GM19467 (cell line): ENCODE results near the gene PDE8A.
"Not testable (repeated sequence)": the region's sequence is repeated elsewhere in the genome, so short reads cannot be mapped to it uniquely, and the experiment has no call there.

Experiments
- ATAC-seq: cut with Tn5 transposase; IDR thresholded peaks from one replicate; pipeline ENCODE4 v1.9.1; 2021; ENCODE audit warnings: mild to moderate bottlenecking, moderate library complexity; ENCODE audit not compliant: unreplicated experiment

The PDE8A gene

DNA sequence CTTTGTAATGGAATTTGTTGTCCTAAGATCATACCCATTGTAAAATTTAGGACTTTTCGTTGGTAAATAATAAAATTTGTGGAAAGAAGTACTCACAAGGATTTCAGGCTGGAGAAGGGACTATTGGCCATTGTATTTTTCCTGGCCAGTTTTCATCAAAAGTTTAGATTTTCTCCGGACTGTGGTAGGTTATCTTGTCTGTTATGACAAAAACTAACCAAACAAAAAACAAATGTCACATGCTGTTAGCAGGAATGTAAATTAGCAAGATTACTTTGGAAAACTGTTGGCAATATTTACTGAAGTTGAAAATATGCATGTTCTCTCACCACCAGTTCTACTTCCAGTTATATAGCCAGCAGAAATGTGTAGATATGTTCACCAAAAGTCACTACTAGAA, 27.8 kb downstream of the PDE8A start:
- ATAC-seq, result no peak

DNA sequence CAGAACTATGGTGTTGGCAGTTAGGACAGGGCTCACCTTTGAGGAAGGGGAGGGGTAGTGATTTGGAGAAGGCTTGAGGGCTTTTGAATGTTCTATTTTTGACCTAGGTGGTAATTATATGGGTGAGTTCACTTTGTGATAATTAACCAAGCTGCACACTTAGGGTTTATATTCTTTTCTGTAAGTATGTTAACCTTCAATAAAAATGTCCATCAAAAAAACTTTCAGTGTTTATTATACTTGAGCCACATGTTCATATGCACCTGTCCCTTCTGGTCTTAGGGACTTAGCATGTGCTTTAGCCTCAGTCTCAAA, 28.4 kb downstream of the PDE8A start:
- ATAC-seq, result no peak

DNA sequence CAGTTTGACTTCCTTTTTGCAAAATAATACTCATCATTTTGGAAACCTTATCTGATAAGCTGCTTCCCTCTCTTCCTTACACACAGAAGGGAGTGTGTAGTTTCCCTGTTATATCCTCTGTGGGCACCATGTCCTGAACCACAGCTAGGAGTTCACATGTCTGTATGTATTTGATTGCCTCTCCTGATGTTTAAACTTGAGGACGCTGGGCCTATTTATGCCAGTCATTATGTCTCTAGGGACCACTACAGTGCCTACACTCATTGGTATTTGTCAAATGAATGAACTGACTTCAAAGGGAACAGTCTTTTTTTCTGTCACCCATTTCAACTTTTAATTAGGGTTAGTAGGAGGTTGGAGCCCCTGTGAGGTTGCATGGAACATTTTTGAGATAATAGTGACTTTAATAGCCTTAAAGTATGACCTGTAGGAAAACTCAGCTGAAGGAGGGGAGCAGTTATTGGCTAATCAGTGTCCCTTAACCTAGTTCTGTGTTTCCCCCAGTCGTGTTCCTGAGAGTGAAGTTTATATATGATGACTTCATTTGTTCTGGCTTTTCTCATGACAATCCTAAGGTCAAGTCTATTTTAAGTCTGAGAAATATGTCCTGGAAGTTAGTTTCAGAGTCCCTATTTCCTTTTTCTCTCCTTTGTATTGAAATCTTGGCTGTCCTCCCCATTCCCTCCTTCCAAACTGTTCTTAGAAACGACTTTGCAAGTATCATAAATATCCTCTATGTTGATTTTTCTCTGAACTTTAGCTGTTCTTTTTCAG, 28.9 kb downstream of the PDE8A start:
- ATAC-seq, result no peak

DNA sequence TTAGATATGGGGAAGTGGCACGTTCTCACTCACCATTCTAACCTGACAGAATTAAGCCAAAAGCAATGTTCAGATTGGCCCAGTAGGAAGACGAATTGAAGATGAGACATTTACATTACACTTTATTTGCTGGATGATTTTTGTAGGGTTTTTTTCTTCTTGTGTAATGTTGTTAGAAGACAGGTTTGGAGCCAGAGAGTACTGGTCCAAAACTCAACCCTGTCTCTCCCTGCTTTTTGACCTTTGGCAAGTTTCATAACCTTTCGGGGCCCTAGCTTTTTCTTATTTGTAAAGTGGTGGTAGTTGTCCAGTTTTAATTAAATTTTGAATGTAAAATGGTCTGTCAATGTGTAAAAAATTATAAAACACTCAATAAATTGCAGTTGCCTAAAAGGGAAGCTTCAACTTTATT, 29.5 kb downstream of the PDE8A start:
- ATAC-seq, result no peak

DNA sequence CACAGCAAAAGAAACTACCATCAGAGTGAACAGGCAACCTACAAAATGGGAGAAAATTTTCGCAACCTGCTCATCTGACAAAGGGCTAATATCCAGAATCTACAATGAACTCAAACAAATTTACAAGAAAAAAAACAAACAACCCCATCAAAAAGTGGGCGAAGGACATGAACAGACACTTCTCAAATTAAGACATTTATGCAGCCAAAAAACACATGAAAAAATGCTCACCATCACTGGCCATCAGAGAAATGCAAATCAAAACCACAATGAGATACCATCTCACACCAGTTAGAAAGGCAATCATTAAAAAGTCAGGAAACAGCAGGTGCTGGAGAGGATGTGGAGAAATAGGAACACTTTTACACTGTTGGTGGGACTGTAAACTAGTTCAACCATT, 30.1 kb downstream of the PDE8A start:
- not testable (repeated sequence) for ATAC-seq

DNA sequence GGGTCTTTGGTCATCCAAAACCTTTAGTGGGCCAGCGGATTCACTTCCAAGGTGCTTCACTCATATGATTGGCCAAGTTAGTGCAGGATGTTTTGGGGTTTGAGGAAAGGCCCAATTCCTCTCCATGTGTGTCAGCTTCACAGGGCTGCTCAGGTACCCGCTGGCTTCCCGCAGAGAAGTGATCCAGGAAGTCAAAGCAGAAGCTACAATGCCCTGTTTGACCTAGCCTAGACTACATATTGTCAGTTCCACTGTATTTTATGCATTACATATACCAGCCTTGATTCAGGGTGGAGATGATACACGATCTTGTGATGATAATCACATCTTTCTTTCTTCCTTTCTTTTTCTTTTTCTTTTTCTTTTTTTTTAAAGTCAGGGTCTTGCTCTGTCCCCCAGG, 32.1 kb downstream of the PDE8A start:
- ATAC-seq, result no peak

DNA sequence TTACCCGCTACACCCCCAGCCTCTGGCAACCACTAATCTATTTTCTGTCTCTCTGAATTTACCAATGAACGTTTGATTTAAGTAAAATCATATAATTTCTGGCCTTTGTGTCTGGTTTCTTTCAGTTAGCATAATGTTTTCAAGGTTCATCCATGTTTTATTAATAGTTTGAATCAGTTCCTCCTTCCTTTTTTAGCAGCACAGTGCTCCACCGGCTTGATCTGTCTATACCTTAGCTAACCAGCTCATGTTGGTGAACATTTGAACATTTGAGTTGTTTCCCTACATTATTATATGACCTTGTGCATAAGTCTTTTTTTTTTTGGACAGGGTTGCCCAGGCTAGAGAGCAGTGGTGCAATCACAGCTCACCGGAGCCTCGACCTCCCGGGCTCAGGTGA, 33.3 kb downstream of the PDE8A start:
- no peak for ATAC-seq

DNA sequence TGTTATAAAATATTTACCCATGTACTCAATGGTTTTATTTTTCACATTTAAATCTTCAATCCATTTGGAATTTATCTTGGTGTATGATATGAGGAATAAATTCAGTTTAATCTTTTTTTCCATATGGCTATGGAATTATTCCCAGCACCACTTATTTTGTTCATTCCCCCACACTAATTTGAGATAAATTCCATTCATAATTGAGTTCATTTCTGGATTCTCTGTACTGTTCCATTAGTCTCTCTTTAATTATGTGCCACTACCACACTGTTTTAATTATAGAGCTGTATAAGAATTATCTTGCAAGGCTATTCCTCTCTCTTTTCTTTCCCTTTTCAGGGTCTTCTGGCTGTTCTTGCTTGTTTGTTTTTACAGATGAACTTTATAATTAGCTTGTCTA, 34.6 kb downstream of the PDE8A start:
- ATAC-seq, result no peak

DNA sequence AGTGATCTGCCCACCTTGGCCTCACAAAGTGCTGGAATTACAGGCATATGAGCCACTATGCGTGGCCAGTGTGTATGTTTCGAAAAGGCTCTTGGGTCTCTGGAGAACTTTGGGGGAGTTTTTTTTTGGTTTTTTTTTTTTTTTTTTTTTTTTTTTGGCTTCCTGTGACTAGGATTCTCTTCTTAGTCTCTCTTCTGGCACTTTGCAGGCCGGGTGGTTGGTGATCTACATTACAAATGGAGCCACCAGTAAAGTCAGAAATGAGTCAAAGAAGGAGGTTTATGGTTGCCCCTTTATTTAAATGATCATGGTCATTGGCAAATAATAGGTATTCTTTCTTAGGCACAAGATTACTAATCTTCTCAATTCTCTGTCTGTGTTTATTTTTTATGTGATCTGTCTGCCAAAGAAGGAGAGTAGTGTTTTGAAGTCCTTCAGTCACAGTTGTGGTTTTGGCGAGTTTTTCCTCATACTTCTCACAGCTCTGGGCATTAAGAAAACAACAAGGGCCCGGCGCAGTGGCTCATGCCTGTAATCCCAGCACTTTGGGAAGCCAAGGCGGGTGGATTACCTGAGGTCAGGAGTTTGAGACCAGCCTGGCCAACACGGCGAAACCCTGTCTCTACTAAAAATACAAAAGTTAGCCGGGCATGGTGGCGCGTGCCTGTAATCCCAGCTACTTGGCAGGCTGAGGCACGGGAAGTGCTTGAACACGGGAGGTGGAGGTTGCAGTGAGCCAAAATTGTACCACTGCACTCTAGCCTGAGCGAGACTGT, 38.3 kb downstream of the PDE8A start:
- no peak for ATAC-seq

DNA sequence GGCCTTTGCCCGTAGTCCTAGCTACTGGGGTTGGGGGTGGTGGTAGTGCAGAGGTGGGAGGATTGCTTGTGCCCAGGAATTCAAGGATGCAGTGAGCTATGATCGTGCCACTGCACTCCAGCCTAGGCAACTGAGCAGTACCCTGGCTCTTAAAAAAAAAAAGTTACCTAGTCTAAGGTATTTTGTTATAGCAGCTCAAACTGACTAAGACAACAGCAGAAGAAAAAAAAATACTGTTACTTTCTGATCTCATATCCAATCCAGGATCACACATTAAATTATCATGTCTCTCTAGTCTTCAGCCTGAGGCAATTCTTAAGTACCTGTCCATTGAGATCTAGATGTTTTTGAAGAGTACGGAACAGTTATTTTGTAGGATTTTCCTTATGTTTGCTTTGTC, 39.8 kb downstream of the PDE8A start:
- no peak for ATAC-seq

DNA sequence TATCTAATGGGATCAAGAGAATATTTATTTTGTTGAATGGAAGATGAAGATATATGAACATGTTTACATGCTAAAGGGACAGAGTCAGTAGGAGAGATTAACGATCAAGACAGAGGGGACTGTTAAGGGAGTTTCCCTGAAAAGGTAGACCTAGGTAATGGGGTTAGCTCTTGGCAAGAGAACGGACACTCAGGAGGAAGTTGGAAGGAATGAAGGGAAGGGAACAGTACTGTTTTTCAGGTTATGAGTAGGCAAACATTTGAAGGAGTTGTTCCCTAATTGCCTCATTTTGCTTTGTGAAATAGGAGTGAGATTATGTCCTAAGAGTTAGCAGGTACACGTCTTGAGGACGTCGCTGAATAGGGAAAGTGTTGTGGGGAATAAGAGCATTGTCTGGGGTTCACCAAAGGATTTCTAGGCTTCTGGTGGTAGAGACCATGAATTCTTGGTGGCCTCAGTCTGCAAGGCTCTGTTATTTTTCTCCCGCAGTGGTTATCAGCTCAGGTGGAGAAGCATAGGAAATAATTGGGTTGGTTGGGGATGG, 41.3 kb downstream of the PDE8A start:
- no peak for ATAC-seq

DNA sequence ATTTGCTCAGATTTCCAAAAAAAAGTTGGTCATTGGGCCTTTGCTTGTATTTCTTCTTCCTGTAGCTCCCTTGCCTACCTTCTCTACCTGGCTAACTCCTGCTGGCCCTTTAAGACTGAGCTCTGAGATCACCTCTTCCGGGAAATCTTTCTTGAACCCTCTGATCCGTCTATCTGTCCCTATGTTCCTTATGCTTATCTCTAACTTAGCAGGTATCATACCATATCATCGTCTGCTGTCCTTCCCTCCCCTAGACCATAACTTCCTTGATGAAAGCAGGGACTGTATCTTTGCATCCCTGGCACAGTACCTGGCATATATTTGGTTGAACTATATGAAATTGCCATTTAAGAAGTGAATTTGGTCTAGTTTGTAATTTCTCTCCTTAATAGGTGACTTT, 42.3 kb downstream of the PDE8A start:
- ATAC-seq, result no peak

DNA sequence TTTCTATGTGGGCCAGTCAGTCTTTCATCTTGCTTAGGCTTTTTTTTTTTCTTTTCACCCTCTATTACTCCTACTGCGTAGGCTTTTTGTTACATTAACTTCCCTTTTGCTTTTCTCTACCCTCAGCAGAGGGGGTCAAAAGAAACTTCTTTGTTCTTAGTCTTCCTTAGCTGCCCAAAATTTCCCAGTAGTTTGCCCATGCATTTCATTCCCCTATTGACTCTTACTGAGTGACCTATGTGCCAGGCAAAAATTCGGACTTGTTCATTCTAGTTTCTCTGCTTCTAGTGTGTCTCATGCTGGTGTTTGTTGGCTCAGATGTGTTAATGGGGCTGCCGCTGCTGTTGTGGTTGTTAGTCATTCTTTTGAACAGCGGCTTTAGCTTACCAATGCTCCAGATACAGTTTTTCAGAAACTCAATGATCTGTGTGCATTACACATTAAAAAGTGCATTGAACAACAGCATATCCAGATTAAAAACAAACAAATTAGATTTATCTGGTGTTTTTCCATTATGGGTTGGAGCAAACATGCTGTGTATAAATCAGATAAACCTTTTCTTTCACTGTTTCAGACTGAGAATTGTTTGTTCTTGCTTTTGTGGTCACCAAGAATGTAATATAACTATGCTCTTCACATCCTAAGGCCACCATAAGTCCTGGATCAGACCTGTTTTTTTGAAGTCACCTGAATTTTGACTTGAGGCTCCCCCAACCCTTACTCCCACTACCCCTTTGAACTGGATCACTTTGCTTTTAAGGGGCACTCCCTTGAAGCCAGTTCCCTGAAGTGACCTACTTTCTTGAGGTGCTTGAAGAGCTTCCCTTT, 43.1 kb downstream of the PDE8A start:
- ATAC-seq, result no peak

DNA sequence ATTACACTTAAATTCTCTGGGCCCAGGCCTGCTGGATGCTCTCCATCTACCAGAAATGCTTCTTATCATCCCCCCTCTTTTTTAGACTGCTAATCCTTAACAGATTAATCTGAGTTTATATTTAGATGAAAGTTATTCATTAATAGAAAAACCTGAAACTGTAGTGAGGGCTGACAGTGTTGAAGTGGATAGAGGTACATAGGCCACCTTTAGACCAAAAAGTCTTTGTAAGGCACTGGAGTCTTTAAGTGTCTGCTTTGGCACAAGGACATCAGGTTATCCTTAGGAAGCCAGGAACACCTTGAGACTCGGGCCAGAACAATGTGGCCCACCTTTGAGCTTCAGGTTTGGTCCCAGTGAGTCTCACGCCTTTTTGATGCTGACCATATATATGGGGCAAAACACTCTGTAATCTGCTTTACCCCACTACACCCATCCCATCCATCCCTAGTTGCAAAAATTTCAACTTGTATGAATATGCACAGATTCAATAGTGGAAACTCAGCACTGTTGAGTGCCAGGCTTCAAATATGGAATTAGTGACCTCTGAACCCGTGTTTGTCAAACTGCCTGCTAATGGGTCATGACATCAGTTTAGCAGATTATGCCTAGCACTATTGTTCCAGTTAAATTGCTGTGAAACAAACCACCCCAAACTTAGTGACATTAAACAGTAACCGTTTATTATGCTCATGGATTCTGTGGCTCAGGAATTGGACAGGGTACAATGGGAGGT, 44.0 kb downstream of the PDE8A start:
- ATAC-seq, result no peak

DNA sequence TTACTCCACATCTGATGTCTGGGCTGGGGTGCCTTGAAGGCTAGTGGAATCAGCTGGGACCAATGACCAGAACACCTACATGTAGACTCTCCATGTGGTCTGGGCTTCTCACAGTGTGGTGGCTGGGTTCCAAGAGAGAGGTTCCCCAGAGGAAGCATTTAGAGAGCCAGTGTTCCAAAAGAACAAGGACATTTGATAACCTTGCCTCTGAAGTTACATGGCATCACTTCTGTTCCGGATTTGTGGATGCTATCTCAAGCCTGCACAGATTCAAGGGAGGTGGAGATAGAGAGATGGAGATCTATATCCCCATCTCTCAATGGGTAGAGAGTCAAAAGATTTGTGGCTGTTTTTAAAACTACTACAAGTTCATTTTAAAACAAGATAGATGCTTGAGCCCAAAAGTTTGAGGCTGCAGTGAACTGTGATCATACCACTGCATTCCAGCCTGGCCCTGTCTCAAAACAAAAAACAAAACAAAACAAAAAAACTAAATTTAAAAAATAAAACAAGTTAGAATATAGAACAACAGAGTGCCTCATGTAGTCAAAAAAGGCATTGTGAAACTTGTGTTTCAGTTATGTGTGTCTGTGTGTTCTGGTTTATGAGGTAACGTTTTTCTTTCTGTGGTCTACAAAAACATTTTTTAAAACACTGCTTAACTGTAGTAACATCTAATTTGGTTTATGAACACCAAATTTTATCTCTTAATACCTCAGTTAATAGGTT, 44.8 kb downstream of the PDE8A start:
- no peak for ATAC-seq

DNA sequence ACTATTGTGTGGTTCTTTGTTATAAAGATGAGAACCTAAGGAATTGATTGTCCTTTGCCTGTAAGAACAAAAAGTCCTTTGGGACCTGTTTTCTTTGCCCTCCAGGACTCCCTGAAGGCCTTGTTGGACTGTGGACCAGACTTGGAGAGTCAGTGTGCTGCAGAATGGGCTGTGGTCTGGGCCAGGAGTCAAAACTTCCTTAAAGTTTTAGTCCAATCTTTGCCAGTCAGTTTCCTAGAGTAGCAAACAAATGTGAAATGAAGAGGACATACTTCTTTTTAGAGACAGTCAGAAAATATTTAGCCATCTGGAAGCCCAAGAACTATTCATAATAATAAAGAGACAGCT, 45.4 kb downstream of the PDE8A start:
- ATAC-seq, result no peak

DNA sequence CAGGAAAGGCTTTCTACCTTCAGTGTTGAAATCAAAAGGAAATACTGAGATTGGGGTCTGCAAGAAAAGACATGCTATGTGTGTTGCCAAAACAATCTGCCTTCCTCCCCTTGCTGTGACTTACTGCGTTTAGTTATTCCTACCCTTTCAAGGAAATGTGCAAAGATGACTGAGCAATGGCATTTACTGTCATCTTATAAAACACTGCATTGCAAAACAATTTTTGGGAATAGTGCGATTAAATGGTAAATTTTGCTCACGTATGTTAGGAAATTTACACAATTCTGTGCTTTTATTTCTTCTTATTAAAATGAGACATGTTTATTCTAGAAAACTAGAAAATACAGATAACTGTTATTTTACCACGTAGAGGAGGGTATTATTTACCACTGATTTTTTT, 45.8 kb downstream of the PDE8A start:
- ATAC-seq, result no peak

DNA sequence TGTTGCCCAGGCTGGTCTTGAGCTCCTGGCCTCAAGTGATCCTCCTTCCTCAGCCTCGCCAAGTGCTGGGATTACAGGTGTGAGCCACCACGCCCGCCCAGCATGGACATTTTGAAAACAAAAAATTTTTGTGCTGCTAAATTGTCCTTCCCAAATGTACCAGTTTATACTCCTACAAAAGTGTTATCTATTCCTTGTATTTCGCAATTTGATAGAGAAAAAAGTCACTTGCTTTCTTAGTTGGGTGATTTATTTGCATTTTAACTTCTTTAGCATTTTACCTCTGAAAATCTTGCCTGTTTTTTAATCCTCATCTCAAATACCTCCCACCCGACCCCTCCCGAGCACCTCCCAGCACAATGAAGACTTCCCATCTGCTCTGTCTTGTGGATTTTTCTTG, 46.8 kb downstream of the PDE8A start:
- ATAC-seq, result no peak

DNA sequence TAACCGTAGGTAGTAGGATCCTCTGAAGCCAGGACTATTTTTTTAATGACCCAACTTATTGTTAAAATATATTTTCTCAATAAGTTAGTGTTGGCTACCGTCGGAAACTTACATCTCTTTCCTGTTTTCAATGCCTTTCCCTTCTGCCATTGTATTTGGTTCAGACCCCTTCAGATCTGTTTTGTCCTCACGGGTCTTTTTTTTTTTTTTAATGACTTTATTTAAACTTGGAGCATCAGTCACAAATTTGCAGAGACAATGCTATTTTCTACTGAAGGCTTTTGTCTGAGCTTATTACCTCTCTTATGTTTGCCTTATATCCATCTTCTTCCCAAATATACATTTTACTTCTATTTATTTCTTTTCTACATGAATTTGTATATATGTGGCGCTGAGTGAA, 47.6 kb downstream of the PDE8A start:
- ATAC-seq, result no peak

DNA sequence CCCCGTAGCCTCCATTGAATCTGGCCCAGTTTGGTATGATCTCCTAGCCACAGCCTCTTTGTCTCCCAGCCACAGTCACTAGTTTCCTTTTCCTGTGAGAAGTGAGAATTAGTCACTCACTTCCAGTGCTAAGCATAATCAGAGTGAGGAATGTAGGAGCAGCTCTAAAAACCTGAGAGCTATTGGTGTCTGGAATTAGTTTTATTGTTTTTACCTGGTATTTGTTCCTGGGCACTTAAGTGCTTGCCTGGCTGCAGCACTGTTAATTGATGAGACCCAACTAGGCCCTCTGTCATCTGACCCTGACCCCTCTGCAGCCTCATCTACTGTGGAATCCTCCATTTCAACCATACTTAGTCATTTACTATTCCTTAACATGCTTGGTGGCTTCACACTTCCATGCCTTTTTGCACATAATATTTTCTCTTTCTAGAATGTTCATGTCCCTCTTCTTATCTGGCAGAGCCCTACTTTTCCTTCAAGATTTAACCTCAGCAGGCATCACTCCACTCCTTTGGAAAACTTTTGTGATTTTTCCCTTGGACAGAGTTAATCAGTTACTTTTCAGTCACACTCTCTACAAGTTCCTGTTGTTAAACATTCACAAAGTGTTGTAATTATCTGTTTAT, 48.8 kb downstream of the PDE8A start:
- ATAC-seq, result no peak
